GM12878 (cell line): Measurements from ENCODE around the gene ATP6V0D1. TPM values are rescaled to one million over a fixed set of nuclear protein-coding genes. Genes with fewer than 3 reads are reported as not detected.

ENCODE experiments used
- ATAC-seq: fragments of 200-7000 bp; cut with Tn5 transposase; 3 replicates; pipeline ENCODE4 v1.9.1; 2020; ENCODE audit warnings: mild to moderate bottlenecking, moderate library complexity
- BruUV-seq: library from RNA; stranded (reverse); fragments of 400-500 nt; replicated peaks from 2 replicates; lab custom pipeline; 2021; lab: Mats Ljungman, UMichigan
- CTCF ChIA-PET: fragments of 300-600 bp; sonication (Branson Sonifier 250); formaldehyde crosslinking; extraction: SDS; loops from one replicate; lab custom pipeline; 2021; ENCODE audit warnings: inconsistent platforms; lab: Yijun Ruan, JAX
- POLR2A ChIA-PET: fragments of 350-600 bp; formaldehyde crosslinking; extraction: SDS; loops from one replicate; lab custom pipeline; 2021; ENCODE audit warnings: inconsistent platforms; lab: Charles Lee
- RAD21 ChIA-PET: fragments of 300-600 bp; sonication (Branson Sonifier 250); formaldehyde crosslinking; loops from one replicate; lab custom pipeline; 2023; ENCODE audit warnings: antibody characterized with exemption; ENCODE audit not compliant: unreplicated experiment; lab: Charles Lee
- SMC1A ChIA-PET: fragments of 300-600 bp; sonication (Branson Sonifier 250); formaldehyde crosslinking; loops from one replicate; lab custom pipeline; 2023; ENCODE audit not compliant: unreplicated experiment, uncharacterized antibody; lab: Charles Lee
- DNase-seq: peaks from one replicate; pipeline ENCODE4 v3.0.0-alpha.2; 2011; ENCODE audit warnings: low read depth, low spot score
- FAIRE-seq: peaks from 3 replicates; lab custom pipeline; 2011; peaks lifted over from hg19 to GRCh38; lab: Jason Lieb, UNC
- H2AFZ ChIP-seq: 2 replicates; pipeline ENCODE4 v1.6.0; 2011; ENCODE audit warnings: low read depth, low read length, control low read depth; ENCODE audit not compliant: control insufficient read depth
- H3K27ac ChIP-seq: 2 replicates; pipeline ENCODE4 v1.5.1; 2011; ENCODE audit warnings: control low read depth; ENCODE audit not compliant: control insufficient read depth, insufficient read depth
- H3K27me3 ChIP-seq, 2 experiments: replicated peaks in 1 of 2; 2 replicates each; pipeline versions ENCODE4 v1.6.0 to v1.6.1; 2011; ENCODE audit warnings: low read length in 1 of 2; ENCODE audit not compliant: control insufficient read depth in 2 of 2, insufficient read depth in 2 of 2
- H3K36me3 ChIP-seq, 2 experiments: 2 replicates each; pipeline ENCODE4 v1.5.1; 2011; ENCODE audit warnings: low read length in 1 of 2; ENCODE audit not compliant: control insufficient read depth in 2 of 2, insufficient read depth in 2 of 2
- H3K4me1 ChIP-seq: 2 replicates; pipeline ENCODE4 v1.6.1; 2011; ENCODE audit warnings: mild to moderate bottlenecking, low read length, moderate library complexity, mixed read lengths; ENCODE audit not compliant: control insufficient read depth, insufficient read depth
- H3K4me2 ChIP-seq: 2 replicates; pipeline ENCODE4 v1.6.0; 2011; ENCODE audit warnings: control low read depth; ENCODE audit not compliant: control insufficient read depth, insufficient read depth
- H3K4me3 ChIP-seq: fragments of 200-600 bp; sonication (generic); 2 replicates; pipeline ENCODE4 v1.5.1; 2016
- H3K79me2 ChIP-seq: 2 replicates; pipeline ENCODE4 v1.6.0; 2011; ENCODE audit warnings: low read length; ENCODE audit not compliant: control insufficient read depth, insufficient read depth
- H3K9ac ChIP-seq: 2 replicates; pipeline ENCODE4 v1.8.0; 2011; ENCODE audit warnings: low read length, control low read depth, mixed read lengths; ENCODE audit not compliant: control insufficient read depth, insufficient read depth
- H3K9me3 ChIP-seq: replicated peaks from 3 replicates; pipeline ENCODE4 v1.5.1; 2011; ENCODE audit warnings: mild to moderate bottlenecking, low read length; ENCODE audit not compliant: control insufficient read depth, insufficient read depth
- H4K20me1 ChIP-seq: 2 replicates; pipeline ENCODE4 v1.6.0; 2011; ENCODE audit not compliant: control insufficient read depth, insufficient read depth
- BCL11A ChIP-seq: IDR thresholded peaks from 2 replicates; pipeline ENCODE4 v1.6.1; 2011; ENCODE audit warnings: low read depth, low read length
- ETV6 ChIP-seq, 2 experiments: fragments of 450-650 bp in 1 of 2; IDR thresholded peaks in 1 of 2; conservative IDR thresholded peaks in 1 of 2; 2 replicates each; pipeline ENCODE4 v1.6.1; 2014; ENCODE audit warnings: antibody characterized with exemption in 1 of 2, borderline replicate concordance in 1 of 2, low read depth in 1 of 2, mild to moderate bottlenecking in 1 of 2, moderate library complexity in 1 of 2
- EZH2 ChIP-seq: IDR thresholded peaks from 2 replicates; pipeline ENCODE4 v1.6.1; 2012; ENCODE audit warnings: low read depth, mild to moderate bottlenecking, control low read depth, inconsistent platforms, low read length, borderline replicate concordance; ENCODE audit not compliant: control insufficient read depth
- FOXM1 ChIP-seq: IDR thresholded peaks from 2 replicates; pipeline ENCODE4 v1.6.1; 2012; ENCODE audit warnings: low read depth, mild to moderate bottlenecking, inconsistent platforms, low read length, moderate library complexity
- GATAD2B ChIP-seq: fragments of 450-650 bp; conservative IDR thresholded peaks from 2 replicates; pipeline ENCODE4 v1.6.1; 2017; ENCODE audit warnings: low read depth, mild to moderate bottlenecking, moderate library complexity
- HDGF ChIP-seq: fragments of 450-650 bp; IDR thresholded peaks from 2 replicates; pipeline ENCODE4 v1.6.1; 2016; ENCODE audit warnings: antibody characterized with exemption
- IRF4 ChIP-seq: IDR thresholded peaks from 2 replicates; pipeline ENCODE4 v1.6.1; 2011; ENCODE audit warnings: low read depth, low read length
- KDM1A ChIP-seq: fragments of 200-600 bp; sonication (generic); IDR thresholded peaks from 2 replicates; pipeline ENCODE4 v1.6.1; 2016; ENCODE audit warnings: borderline replicate concordance
- MTA2 ChIP-seq: fragments of 450-650 bp; IDR thresholded peaks from 2 replicates; pipeline ENCODE4 v1.6.1; 2016; ENCODE audit warnings: low read depth, mild to moderate bottlenecking, moderate library complexity
- MXI1 ChIP-seq: fragments of 150-350 bp; IDR thresholded peaks from 2 replicates; pipeline ENCODE4 v1.6.1; 2011; ENCODE audit warnings: low read depth, mild to moderate bottlenecking, inconsistent platforms, low read length, improper control_type of control experiment
- PAX5 ChIP-seq: IDR thresholded peaks from 2 replicates; pipeline ENCODE4 v1.6.1; 2011; ENCODE audit warnings: low read depth, low read length, borderline replicate concordance
- SKIL ChIP-seq: fragments of 450-650 bp; IDR thresholded peaks from 2 replicates; pipeline ENCODE4 v1.6.1; 2017; ENCODE audit warnings: mild to moderate bottlenecking, low read depth, inconsistent platforms; ENCODE audit not compliant: poor library complexity, severe bottlenecking
- SMC3 ChIP-seq: IDR thresholded peaks from 2 replicates; pipeline ENCODE4 v1.6.1; 2011; ENCODE audit warnings: low read length, improper control_type of control experiment, borderline replicate concordance
- WGBS: methylation state at CpG from one replicate; pipeline ENCODE4 v1.1.6; 2016; ENCODE audit warnings: low lambda C conversion rate; ENCODE audit not compliant: insufficient replicate concordance, insufficient coverage; ENCODE audit errors: missing lambda C conversion rate; 5-methylcytosine and 5-hydroxymethylcytosine counted together
- in situ Hi-C: fragments of 300-500 bp; cut with MboI; formaldehyde crosslinking; loops from 9 replicates; pipeline ENCODE4 v1.14.3; 2018; ENCODE audit warnings: mixed read lengths
- intact Hi-C: fragments of 100-400 bp; cut with micrococcal nuclease; formaldehyde crosslinking; loops from one replicate; pipeline ENCODE4 v1.14.2; 2022; ENCODE audit not compliant: unreplicated experiment
- polyA plus RNA-seq, 11 experiments: library from polyadenylated mRNA; depleted of rRNA in 4 of 11; unstranded in 6 of 11; stranded (reverse) in 5 of 11; fragments of >200 nt; fragmentation: Nextera tagmentation in 4 of 11; fragmentation: Illumina TruSeq in 1 of 11; extraction: Ambion mirVana in 4 of 11; extraction: Trizol in 1 of 11; gene quantifications; 1 replicate in 1 of 11; 2 replicates in 10 of 11; pipeline versions ENCODE4 v1.2.1 to v1.2.3, GENCODE V29; 2011 to 2016; ENCODE audit warnings: inconsistent platforms in 2 of 11, missing spikeins in 2 of 11, low read depth in 1 of 11
- total RNA-seq, 4 experiments: library from RNA; depleted of rRNA in 3 of 4; stranded (reverse); fragments of >200 nt in 3 of 4; fragmentation: Illumina TruSeq in 1 of 4; extraction: Trizol in 1 of 4; gene quantifications; 2 replicates each; pipeline versions ENCODE4 v1.2.1 to v1.2.3, GENCODE V29; 2013 to 2021

Gene ATP6V0D1
- total and polyA plus RNA-seq, 10 of the 15 experiments (the other 5 are each of a cell fraction or from before 2014, with no cell fraction given) = 28.1 to 141 (median 70.3) TPM

GRCh38 chr16:67463059-67463458 lies 17.9 kb downstream of the ATP6V0D1 start:
- CTCF ChIA-PET = interaction anchor here (1.5 to 8.0 kb wide), 3 partner anchors 15 to 35 kb away, joined by 3 to 81 read pairs (median 25); no protein-coding TSS in a partner anchor
- Histone ChIP-seq H3K4me3 (no peak overlapping the region), H2AFZ (no peak overlapping the region), H3K9me3 (no peaks in the 10 kb centered on the region), H3K79me2 (peaks cover 12% of the 10 kb centered on the region), H4K20me1 (peaks cover 23% of the 10 kb centered on the region), H3K27ac (no peak overlapping the region), H3K4me2 (no peak overlapping the region), H3K36me3 (peaks cover 4 to 7% of the 10 kb centered on the region in 2 experiments; a peak in 3 of 4 replicates), H3K9ac (no peak overlapping the region), H3K4me1 (peaks cover 4% of the 10 kb centered on the region), H3K27me3 (no peaks in the 10 kb centered on the region)
- ATAC-seq = no peak
- BruUV-seq = no TSS peak
- FAIRE-seq = no peak
- 67% methylated on average over 5 of the region's 5 CpGs for WGBS
- intact Hi-C loops (no loop called here), in situ Hi-C loops (no loop called here)
- RAD21 ChIA-PET = interaction anchor here (0.8 to 2.2 kb wide), 2 partner anchors 35 to 514 kb away, joined by 3 to 7 read pairs; no protein-coding TSS in a partner anchor
- POLR2A ChIA-PET = interaction anchor here (1.1 kb wide), 1 partner anchor 13 kb away, joined by 7 read pairs; no protein-coding TSS in a partner anchor
- no peak for TF ChIP-seq FOXM1
- no peak for TF ChIP-seq BCL11A
- TF ChIP-seq IRF4 = no peak
- no peak for TF ChIP-seq HDGF
- TF ChIP-seq PAX5 = no peak
- TF ChIP-seq EZH2 = no peak
- TF ChIP-seq SMC3 = no peak
- no peak for TF ChIP-seq ETV6 (conservative IDR thresholded peaks at IDR 0.05 in 1 of 2, IDR thresholded peaks at IDR 0.05 in 1 of 2; ENCODE audit: borderline replicate concordance in 1 of 2, low read depth in 1 of 2)
- TF ChIP-seq GATAD2B = no peak
- no peak for TF ChIP-seq SKIL
- TF ChIP-seq KDM1A = no peak
- TF ChIP-seq MTA2 = no peak
- no peak for TF ChIP-seq MXI1
- SMC1A ChIA-PET = interaction anchor here (0.6 to 1.4 kb wide), 2 partner anchors 29 to 306 kb away, joined by 3 to 4 read pairs; no protein-coding TSS in a partner anchor
- DNase-seq = no peak
